Tibial nerve (tissue), 4 donors: ENCODE measurements around the gene CTNND2.

Experiments used
- EP300 ChIP-seq, 2 donors: sonication (generic); formaldehyde crosslinking; IDR thresholded peaks; one replicate each; pipeline ENCODE4 v1.6.1; 2017; ENCODE audit warnings: antibody characterized with exemption in 2 of 2, mild to moderate bottlenecking in 1 of 2
- POLR2A ChIP-seq, 2 donors: fragments of 450-650 bp; IDR thresholded peaks; one replicate each; pipeline ENCODE4 v1.6.1; 2017; ENCODE audit warnings: antibody characterized with exemption in 2 of 2, mild to moderate bottlenecking in 2 of 2, moderate library complexity in 2 of 2
- TF ChIP-seq, protein P1 (sequence below), 5 experiments: fragments of 200-600 bp in 3 of 5; fragments of 450-650 bp in 2 of 5; sonication (generic) in 3 of 5; IDR thresholded peaks; one replicate each; pipeline ENCODE4 v1.5.1; 2016 to 2019; ENCODE audit warnings: antibody characterized with exemption in 5 of 5, mild to moderate bottlenecking in 3 of 5, moderate library complexity in 2 of 5

- TF ChIP-seq EP300 (IDR thresholded peaks at IDR 0.05) (no peak), POLR2A (IDR thresholded peaks at IDR 0.05) (no peak)
- TF ChIP-seq, protein P1, sequence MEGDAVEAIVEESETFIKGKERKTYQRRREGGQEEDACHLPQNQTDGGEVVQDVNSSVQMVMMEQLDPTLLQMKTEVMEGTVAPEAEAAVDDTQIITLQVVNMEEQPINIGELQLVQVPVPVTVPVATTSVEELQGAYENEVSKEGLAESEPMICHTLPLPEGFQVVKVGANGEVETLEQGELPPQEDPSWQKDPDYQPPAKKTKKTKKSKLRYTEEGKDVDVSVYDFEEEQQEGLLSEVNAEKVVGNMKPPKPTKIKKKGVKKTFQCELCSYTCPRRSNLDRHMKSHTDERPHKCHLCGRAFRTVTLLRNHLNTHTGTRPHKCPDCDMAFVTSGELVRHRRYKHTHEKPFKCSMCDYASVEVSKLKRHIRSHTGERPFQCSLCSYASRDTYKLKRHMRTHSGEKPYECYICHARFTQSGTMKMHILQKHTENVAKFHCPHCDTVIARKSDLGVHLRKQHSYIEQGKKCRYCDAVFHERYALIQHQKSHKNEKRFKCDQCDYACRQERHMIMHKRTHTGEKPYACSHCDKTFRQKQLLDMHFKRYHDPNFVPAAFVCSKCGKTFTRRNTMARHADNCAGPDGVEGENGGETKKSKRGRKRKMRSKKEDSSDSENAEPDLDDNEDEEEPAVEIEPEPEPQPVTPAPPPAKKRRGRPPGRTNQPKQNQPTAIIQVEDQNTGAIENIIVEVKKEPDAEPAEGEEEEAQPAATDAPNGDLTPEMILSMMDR (IDR thresholded peaks at IDR 0.05): no peak
These were observed 860.4 kb downstream of the CTNND2 start for GRCh38 chr5:11043881-11044280.
